Osteoblast (primary cell): ENCODE measurements around the gene IPPK. TPM values are rescaled to one million over a fixed set of nuclear protein-coding genes. Genes with fewer than 3 reads are reported as not detected.

ENCODE experiments used
- DNase-seq: peaks from one replicate; pipeline ENCODE4 v3.0.0; 2011; ENCODE audit warnings: low spot score, mixed read lengths; ENCODE audit not compliant: insufficient read length; ENCODE audit errors: missing footprints
- H2AFZ ChIP-seq: 2 replicates; pipeline ENCODE4 v1.6.0; 2011; ENCODE audit warnings: mild to moderate bottlenecking, low read length
- H3K27ac ChIP-seq: 2 replicates; pipeline ENCODE4 v1.5.1; 2011; ENCODE audit warnings: mild to moderate bottlenecking, low read depth, low read length, moderate library complexity
- H3K27me3 ChIP-seq: 2 replicates; pipeline ENCODE4 v1.6.0; 2012; ENCODE audit warnings: mild to moderate bottlenecking, control low read depth, inconsistent platforms, low read length, moderate library complexity; ENCODE audit not compliant: insufficient read depth
- H3K36me3 ChIP-seq: 2 replicates; pipeline ENCODE4 v1.5.1; 2011; ENCODE audit warnings: mild to moderate bottlenecking, low read length, control low read depth, moderate library complexity; ENCODE audit not compliant: insufficient read depth
- H3K4me1 ChIP-seq: 2 replicates; pipeline ENCODE4 v1.5.1; 2011; ENCODE audit warnings: mild to moderate bottlenecking, low read length, control low read depth, moderate library complexity; ENCODE audit not compliant: insufficient read depth
- H3K4me2 ChIP-seq: 2 replicates; pipeline ENCODE4 v1.6.0; 2011; ENCODE audit warnings: mild to moderate bottlenecking, low read length; ENCODE audit not compliant: insufficient read depth
- H3K4me3 ChIP-seq: fragments of 200-600 bp; sonication (generic); 3 replicates; pipeline ENCODE4 v1.5.1; 2012; ENCODE audit warnings: mild to moderate bottlenecking, low read length, inconsistent platforms; ENCODE audit not compliant: insufficient read depth
- H3K79me2 ChIP-seq: 2 replicates; pipeline ENCODE4 v1.6.0; 2012; ENCODE audit warnings: mild to moderate bottlenecking, low read length, control low read depth, inconsistent platforms; ENCODE audit not compliant: insufficient read depth
- H3K9me3 ChIP-seq: 2 replicates; pipeline ENCODE4 v1.5.1; 2011; ENCODE audit warnings: low read depth, low read length, control low read depth
- H4K20me1 ChIP-seq: 2 replicates; pipeline ENCODE4 v1.6.0; 2012; ENCODE audit warnings: mild to moderate bottlenecking, low read length, control low read depth; ENCODE audit not compliant: insufficient read depth
- total RNA-seq: library from RNA; depleted of rRNA; stranded (reverse); fragments of >200 nt; gene quantifications from 2 replicates; pipeline ENCODE4 v1.2.3, GENCODE V29; 2012
- TF ChIP-seq, protein P1 (sequence below): IDR thresholded peaks from 2 replicates; pipeline ENCODE4 v1.5.1; 2011; ENCODE audit warnings: mild to moderate bottlenecking, low read depth, low read length, moderate library complexity; ENCODE audit errors: extremely low read depth

The IPPK gene
- total RNA-seq, 1 donor: 9.4 TPM

DNA sequence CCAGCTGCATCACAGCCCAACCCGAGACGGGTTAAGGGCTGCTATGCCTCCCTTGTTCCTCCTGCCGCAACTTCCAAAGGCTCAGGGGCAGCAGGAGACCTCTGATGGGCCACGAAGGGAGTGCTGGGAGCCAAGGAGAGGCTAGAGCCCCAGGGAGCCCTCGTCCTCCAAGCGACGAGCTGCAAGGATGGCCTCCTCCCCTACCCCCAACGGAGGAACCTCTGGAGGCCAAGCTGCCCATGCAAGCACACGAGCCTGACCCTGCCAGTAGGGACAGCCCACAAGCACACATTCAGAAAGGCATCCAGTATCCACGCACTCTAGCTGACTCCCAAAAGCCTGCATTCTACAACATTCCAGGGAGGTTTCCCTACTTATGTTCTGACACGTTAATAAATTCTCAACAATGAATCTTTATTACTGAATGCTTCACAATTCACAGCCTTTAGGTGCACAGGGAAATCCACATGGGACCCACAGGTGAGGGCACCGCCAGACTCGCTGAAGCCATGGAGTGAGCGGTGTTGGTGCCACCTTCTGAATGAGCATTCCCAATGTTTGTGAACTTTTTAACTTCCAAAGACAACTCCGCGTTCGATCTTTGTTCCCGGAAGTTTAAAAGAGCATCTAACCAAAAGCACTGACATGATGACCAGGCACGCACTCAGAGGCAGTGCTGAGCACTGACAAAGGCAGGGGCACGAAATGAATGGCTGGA lies 28.7 kb downstream of the IPPK start:
- TF ChIP-seq, protein P1, sequence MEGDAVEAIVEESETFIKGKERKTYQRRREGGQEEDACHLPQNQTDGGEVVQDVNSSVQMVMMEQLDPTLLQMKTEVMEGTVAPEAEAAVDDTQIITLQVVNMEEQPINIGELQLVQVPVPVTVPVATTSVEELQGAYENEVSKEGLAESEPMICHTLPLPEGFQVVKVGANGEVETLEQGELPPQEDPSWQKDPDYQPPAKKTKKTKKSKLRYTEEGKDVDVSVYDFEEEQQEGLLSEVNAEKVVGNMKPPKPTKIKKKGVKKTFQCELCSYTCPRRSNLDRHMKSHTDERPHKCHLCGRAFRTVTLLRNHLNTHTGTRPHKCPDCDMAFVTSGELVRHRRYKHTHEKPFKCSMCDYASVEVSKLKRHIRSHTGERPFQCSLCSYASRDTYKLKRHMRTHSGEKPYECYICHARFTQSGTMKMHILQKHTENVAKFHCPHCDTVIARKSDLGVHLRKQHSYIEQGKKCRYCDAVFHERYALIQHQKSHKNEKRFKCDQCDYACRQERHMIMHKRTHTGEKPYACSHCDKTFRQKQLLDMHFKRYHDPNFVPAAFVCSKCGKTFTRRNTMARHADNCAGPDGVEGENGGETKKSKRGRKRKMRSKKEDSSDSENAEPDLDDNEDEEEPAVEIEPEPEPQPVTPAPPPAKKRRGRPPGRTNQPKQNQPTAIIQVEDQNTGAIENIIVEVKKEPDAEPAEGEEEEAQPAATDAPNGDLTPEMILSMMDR: no peak
- H4K20me1 ChIP-seq: peaks cover 10% of the 10 kb centered on the region
- H3K4me3 ChIP-seq: no peak overlapping the region
- DNase-seq: no peak
- H3K36me3 ChIP-seq: peaks cover 75% of the 10 kb centered on the region
- no peaks in the 10 kb centered on the region for H3K9me3 ChIP-seq
- H3K4me1 ChIP-seq: no peaks in the 10 kb centered on the region
- no peaks in the 10 kb centered on the region for H3K27me3 ChIP-seq
- peaks cover 30% of the 10 kb centered on the region for H3K79me2 ChIP-seq
- H3K4me2 ChIP-seq: no peak overlapping the region
- H2AFZ ChIP-seq: no peak overlapping the region
- H3K27ac ChIP-seq: no peak overlapping the region

DNA sequence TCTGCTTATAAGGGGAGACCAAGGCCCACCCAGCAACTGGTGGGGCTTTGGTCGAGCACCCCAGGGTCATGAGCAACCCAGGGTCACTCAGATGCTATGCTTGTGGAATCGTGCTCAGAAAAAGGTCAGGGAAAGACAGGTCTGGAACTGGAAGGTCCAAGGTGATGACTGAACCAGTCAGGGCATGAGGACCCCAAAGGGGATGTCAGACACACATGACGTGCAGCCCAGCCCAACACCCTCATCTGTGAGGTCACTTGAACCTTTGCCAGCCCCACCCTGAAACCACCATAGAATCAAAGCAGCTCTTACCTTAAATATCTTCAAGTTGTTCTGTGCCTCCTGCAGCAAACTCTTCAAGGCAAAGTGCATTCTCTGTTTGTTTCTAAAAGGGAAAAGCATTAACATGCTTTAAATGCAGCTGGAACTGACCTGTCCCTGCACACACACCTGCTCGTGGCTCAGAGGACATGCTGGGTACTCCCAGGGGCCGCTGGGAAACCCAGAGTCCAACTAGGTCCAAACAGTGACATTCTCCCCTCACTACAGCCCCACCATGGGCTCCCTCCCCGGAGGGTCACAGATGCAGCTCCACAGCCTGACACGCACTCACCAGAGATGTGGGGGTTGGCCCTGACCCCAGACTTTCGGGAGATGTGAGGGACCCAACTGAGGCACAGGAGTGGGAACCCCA lies 29.4 kb downstream of the IPPK start:
- H3K36me3 ChIP-seq: peaks cover 76% of the 10 kb centered on the region
- no peak for DNase-seq
- TF ChIP-seq, protein P1: no peak

DNA sequence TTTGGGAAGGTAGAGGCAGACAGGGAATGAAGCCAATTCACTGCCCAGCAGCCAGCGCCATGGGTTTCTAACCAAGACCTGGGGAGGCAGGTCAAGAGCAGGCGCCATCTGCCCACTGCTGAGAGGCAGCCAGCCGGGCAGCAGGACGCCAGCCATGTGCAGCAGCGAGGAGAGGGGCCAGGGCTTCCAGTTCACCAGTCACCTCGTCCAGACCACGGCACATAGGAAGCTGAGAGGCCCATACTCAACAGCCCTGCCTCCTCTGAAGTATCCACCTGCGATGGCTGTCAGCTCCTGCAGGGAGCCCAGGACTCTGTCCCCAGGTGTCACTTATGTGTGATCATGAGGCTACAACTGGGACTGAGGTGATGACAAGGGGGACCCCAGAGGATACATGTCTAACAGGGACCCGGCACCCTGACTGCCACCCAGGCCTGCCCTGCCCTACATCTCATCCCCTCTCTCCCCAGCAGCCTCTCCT lies 30.1 kb downstream of the IPPK start:
- H2AFZ ChIP-seq: no peak overlapping the region
- no peaks in the 10 kb centered on the region for H3K4me1 ChIP-seq
- H3K27ac ChIP-seq: no peak overlapping the region
- H3K27me3 ChIP-seq: no peaks in the 10 kb centered on the region
- H3K4me2 ChIP-seq: no peak overlapping the region
- peaks cover 76% of the 10 kb centered on the region for H3K36me3 ChIP-seq
- DNase-seq: no peak
- peaks cover 19% of the 10 kb centered on the region for H3K79me2 ChIP-seq
- H3K4me3 ChIP-seq: no peak overlapping the region
- TF ChIP-seq, protein P1: no peak
- peaks cover 10% of the 10 kb centered on the region for H4K20me1 ChIP-seq
- H3K9me3 ChIP-seq: no peaks in the 10 kb centered on the region

More for the DNA sequence above, 29.4 kb downstream of the IPPK start:
- Histone ChIP-seq H3K27me3 (no peaks in the 10 kb centered on the region), H3K9me3 (no peaks in the 10 kb centered on the region), H3K4me1 (no peaks in the 10 kb centered on the region), H3K27ac (no peak overlapping the region), H3K4me3 (no peak overlapping the region), H2AFZ (no peak overlapping the region), H4K20me1 (peaks cover 10% of the 10 kb centered on the region), H3K4me2 (no peak overlapping the region), H3K79me2 (peaks cover 26% of the 10 kb centered on the region)

DNA sequence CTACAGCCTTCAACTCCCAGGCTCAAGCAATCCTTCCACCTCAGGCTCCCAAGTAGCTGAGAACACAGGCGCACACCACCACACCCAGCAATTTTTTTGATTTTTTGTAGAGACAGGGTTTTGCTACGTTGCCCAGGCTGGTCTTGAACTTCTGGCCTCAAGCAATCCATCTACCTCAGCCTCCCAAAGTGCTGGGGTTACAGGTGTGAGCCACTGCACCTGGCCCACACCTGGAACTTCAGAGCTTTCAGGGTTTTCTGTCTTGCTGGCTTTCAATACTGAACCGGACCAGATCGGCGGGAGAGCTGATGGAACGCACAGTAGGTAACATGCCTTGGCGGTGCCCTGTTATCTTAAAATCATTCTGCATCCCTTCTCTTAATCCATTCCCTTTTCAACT lies 30.8 kb downstream of the IPPK start:
- Histone ChIP-seq H3K4me3 (no peak overlapping the region), H3K36me3 (peaks cover 76% of the 10 kb centered on the region)
- TF ChIP-seq, protein P1: no peak

More for the DNA sequence above, 30.8 kb downstream of the IPPK start:
- Histone ChIP-seq H2AFZ (no peak overlapping the region), H3K4me2 (no peak overlapping the region), H3K9me3 (no peaks in the 10 kb centered on the region), H3K27ac (no peak overlapping the region), H4K20me1 (peaks cover 6% of the 10 kb centered on the region), H3K79me2 (peaks cover 12% of the 10 kb centered on the region), H3K4me1 (no peaks in the 10 kb centered on the region), H3K27me3 (no peaks in the 10 kb centered on the region)
- no peak for DNase-seq
